ENCODE data around the gene GPI. TPM values are rescaled to one million over a fixed set of nuclear protein-coding genes. Genes with fewer than 3 reads are reported as not detected.

GPI gene
- polyA plus RNA-seq, 1 donor (not counting 4 experiments of a cell fraction or from before 2014, with no cell fraction given): 123 TPM

GRCh38 chr19:34370117-34370516 lies 5.1 kb downstream of the GPI start:
- H3K27ac ChIP-seq (ENCODE audit: control insufficient read depth, insufficient read depth, low read length): no peak overlapping the region
- no peak overlapping the region for H3K4me3 ChIP-seq (ENCODE audit: control insufficient read depth in 2 of 3, extremely low read depth in 1 of 3, insufficient read depth in 2 of 3, low read depth in 1 of 3, low read length in 3 of 3)
- dilution Hi-C loops (cut with MboI; ENCODE audit: extremely low pct_ligation_motif_present, low sequenced_read_pairs): no loop called here
- H3K4me1 ChIP-seq (ENCODE audit: control insufficient read depth, extremely low read depth, insufficient read depth, low read length): peaks cover 13% of the 10 kb centered on the region
- FAIRE-seq: no peak
- TF ChIP-seq, protein P1, sequence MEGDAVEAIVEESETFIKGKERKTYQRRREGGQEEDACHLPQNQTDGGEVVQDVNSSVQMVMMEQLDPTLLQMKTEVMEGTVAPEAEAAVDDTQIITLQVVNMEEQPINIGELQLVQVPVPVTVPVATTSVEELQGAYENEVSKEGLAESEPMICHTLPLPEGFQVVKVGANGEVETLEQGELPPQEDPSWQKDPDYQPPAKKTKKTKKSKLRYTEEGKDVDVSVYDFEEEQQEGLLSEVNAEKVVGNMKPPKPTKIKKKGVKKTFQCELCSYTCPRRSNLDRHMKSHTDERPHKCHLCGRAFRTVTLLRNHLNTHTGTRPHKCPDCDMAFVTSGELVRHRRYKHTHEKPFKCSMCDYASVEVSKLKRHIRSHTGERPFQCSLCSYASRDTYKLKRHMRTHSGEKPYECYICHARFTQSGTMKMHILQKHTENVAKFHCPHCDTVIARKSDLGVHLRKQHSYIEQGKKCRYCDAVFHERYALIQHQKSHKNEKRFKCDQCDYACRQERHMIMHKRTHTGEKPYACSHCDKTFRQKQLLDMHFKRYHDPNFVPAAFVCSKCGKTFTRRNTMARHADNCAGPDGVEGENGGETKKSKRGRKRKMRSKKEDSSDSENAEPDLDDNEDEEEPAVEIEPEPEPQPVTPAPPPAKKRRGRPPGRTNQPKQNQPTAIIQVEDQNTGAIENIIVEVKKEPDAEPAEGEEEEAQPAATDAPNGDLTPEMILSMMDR (optimal IDR thresholded peaks at IDR 0.05 in 1 of 3, IDR thresholded peaks at IDR 0.05 in 1 of 3, conservative IDR thresholded peaks at IDR 0.05 in 1 of 3; ENCODE audit: extremely low read depth in 1 of 3, insufficient read depth in 2 of 3, low read length in 3 of 3): no peak
- no peak for TF ChIP-seq EZH2 (IDR thresholded peaks at IDR 0.05; ENCODE audit: low read length)
- no peaks in the 10 kb centered on the region for H3K9me3 ChIP-seq (ENCODE audit: control insufficient read depth, low read depth, low read length)
- H3K27me3 ChIP-seq (ENCODE audit: control insufficient read depth, extremely low read depth, insufficient read depth, low read length): no peaks in the 10 kb centered on the region
- H3K9ac ChIP-seq (ENCODE audit: control insufficient read depth, extremely low read depth, insufficient read depth, low read length): no peak overlapping the region
- no peak for DNase-seq (ENCODE audit: low read depth, low spot score)
- peaks cover 20 to 31% of the 10 kb centered on the region in 2 experiments for H3K36me3 ChIP-seq (ENCODE audit: control insufficient read depth in 2 of 2, extremely low read depth in 1 of 2, insufficient read depth in 2 of 2, low read length in 2 of 2)
- no peaks in the 10 kb centered on the region for H4K20me1 ChIP-seq (ENCODE audit: control insufficient read depth, extremely low read depth, insufficient read depth, low read length)
- H2AFZ ChIP-seq (ENCODE audit: control insufficient read depth, low read length): no peak overlapping the region
- peaks cover 50% of the 10 kb centered on the region for H3K79me2 ChIP-seq (ENCODE audit: control insufficient read depth, insufficient read depth, low read length)
- H3K4me2 ChIP-seq (ENCODE audit: control insufficient read depth, extremely low read depth, insufficient read depth, low read depth, low read length): no peak overlapping the region
- no peaks in the 10 kb centered on the region for H3K9me1 ChIP-seq (ENCODE audit: control insufficient read depth, extremely low read depth, insufficient read depth, low read length)

DNA sequence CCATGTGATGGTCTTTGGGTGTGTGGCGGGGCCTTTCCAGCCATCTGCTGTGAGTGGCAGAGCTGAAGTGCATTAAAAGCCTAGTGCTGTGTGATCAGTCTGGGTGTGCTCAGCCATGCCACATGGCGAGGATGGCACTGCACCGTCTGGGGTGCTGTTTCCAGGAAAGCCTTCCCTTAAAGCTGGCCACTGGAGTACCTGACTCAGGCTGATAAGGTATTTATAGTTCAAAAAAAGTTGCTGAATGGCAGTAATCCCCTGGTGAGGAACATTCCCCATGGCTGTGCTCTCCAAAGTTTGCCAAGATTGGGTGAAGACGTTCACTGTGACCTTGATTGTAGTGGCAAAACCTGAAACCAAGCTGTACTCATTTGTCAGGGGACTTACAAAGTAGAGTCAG lies 6.0 kb downstream of the GPI start:
- H3K36me3 ChIP-seq (ENCODE audit: control insufficient read depth in 2 of 2, extremely low read depth in 1 of 2, insufficient read depth in 2 of 2, low read length in 2 of 2): peaks cover 23 to 38% of the 10 kb centered on the region in 2 experiments
- dilution Hi-C loops (cut with MboI; ENCODE audit: extremely low pct_ligation_motif_present, low sequenced_read_pairs): no loop called here
- no peaks in the 10 kb centered on the region for H3K27me3 ChIP-seq (ENCODE audit: control insufficient read depth, extremely low read depth, insufficient read depth, low read length)
- FAIRE-seq: no peak
- no peak overlapping the region for H3K4me3 ChIP-seq (ENCODE audit: control insufficient read depth in 2 of 3, extremely low read depth in 1 of 3, insufficient read depth in 2 of 3, low read depth in 1 of 3, low read length in 3 of 3)
- H3K9me3 ChIP-seq (ENCODE audit: control insufficient read depth, low read depth, low read length): no peaks in the 10 kb centered on the region
- H2AFZ ChIP-seq (ENCODE audit: control insufficient read depth, low read length): no peak overlapping the region
- H3K27ac ChIP-seq (ENCODE audit: control insufficient read depth, insufficient read depth, low read length): no peak overlapping the region
- H3K79me2 ChIP-seq (ENCODE audit: control insufficient read depth, insufficient read depth, low read length): peaks cover 46% of the 10 kb centered on the region
- no peak for DNase-seq (ENCODE audit: low read depth, low spot score)
- TF ChIP-seq EZH2 (IDR thresholded peaks at IDR 0.05; ENCODE audit: low read length): no peak
- TF ChIP-seq, protein P1 (optimal IDR thresholded peaks at IDR 0.05 in 1 of 3, IDR thresholded peaks at IDR 0.05 in 1 of 3, conservative IDR thresholded peaks at IDR 0.05 in 1 of 3; ENCODE audit: extremely low read depth in 1 of 3, insufficient read depth in 2 of 3, low read length in 3 of 3): no peak
- H3K4me2 ChIP-seq (ENCODE audit: control insufficient read depth, extremely low read depth, insufficient read depth, low read depth, low read length): no peak overlapping the region
- H3K4me1 ChIP-seq (ENCODE audit: control insufficient read depth, extremely low read depth, insufficient read depth, low read length): peaks cover 12% of the 10 kb centered on the region
- peaks cover 4% of the 10 kb centered on the region for H4K20me1 ChIP-seq (ENCODE audit: control insufficient read depth, extremely low read depth, insufficient read depth, low read length)
- no peak overlapping the region for H3K9ac ChIP-seq (ENCODE audit: control insufficient read depth, extremely low read depth, insufficient read depth, low read length)
- H3K9me1 ChIP-seq (ENCODE audit: control insufficient read depth, extremely low read depth, insufficient read depth, low read length): no peaks in the 10 kb centered on the region
